OCI-LY1 (cell line): ENCODE results near the gene DUSP1.

Experiments used
- H2AFZ ChIP-seq: fragments of 200-600 bp; sonication (generic), shearing (Covaris generic); 2 replicates; pipeline ENCODE4 v1.6.0; 2014; ENCODE audit warnings: antibody characterized with exemption, mild to moderate bottlenecking, low read length
- H3F3A ChIP-seq: fragments of 200-600 bp; sonication (generic), shearing (Covaris generic); 2 replicates; pipeline ENCODE4 v1.6.0; 2014; ENCODE audit warnings: mild to moderate bottlenecking, antibody characterized with exemption, low read length, moderate library complexity; ENCODE audit not compliant: insufficient read depth
- H3K27ac ChIP-seq: fragments of 200-600 bp; sonication (generic); 2 replicates; pipeline ENCODE4 v1.5.1; 2014; ENCODE audit warnings: low read length, mixed run types, mild to moderate bottlenecking, low read depth; ENCODE audit not compliant: poor library complexity, severe bottlenecking
- H3K27me3 ChIP-seq: fragments of 200-600 bp; sonication (generic); 2 replicates; pipeline ENCODE4 v1.6.0; 2014; ENCODE audit warnings: antibody characterized with exemption, mild to moderate bottlenecking, low read length, moderate library complexity; ENCODE audit not compliant: insufficient read depth
- H3K36me3 ChIP-seq: fragments of 200-600 bp; sonication (generic); 2 replicates; pipeline ENCODE4 v1.6.1; 2014; ENCODE audit warnings: mild to moderate bottlenecking, antibody characterized with exemption, low read length, moderate library complexity, mixed read lengths; ENCODE audit not compliant: insufficient read depth
- H3K4me1 ChIP-seq: fragments of 200-600 bp; sonication (generic); 2 replicates; pipeline ENCODE4 v1.5.1; 2014; ENCODE audit warnings: mild to moderate bottlenecking, low read length, moderate library complexity; ENCODE audit not compliant: insufficient read depth, severe bottlenecking
- H3K4me2 ChIP-seq: fragments of 200-600 bp; sonication (generic), shearing (Covaris generic); 2 replicates; pipeline ENCODE4 v1.6.1; 2014; ENCODE audit warnings: low read length
- H3K4me3 ChIP-seq: fragments of 200-600 bp; sonication (generic); 2 replicates; pipeline ENCODE4 v1.5.1; 2014; ENCODE audit warnings: low read length, low read depth, mild to moderate bottlenecking, mixed read lengths; ENCODE audit not compliant: poor library complexity, severe bottlenecking
- H3K79me2 ChIP-seq: fragments of 200-600 bp; shearing (Covaris generic); 2 replicates; pipeline ENCODE4 v1.6.1; 2016; ENCODE audit warnings: mixed run types, low read length, mixed read lengths; ENCODE audit not compliant: insufficient read depth
- H3K9ac ChIP-seq: fragments of 200-600 bp; sonication (generic), shearing (Covaris generic); 2 replicates; pipeline ENCODE4 v1.6.1; 2014; ENCODE audit warnings: mild to moderate bottlenecking, low read length, mixed read lengths
- H3K9me2 ChIP-seq: fragments of 200-600 bp; sonication (generic), shearing (Covaris generic); 2 replicates; pipeline ENCODE4 v1.6.1; 2014; ENCODE audit warnings: low read depth, mild to moderate bottlenecking, low read length, mixed read lengths
- H3K9me3 ChIP-seq: fragments of 200-600 bp; shearing (Covaris generic); 2 replicates; pipeline ENCODE4 v1.6.1; 2014; ENCODE audit warnings: low read length, mixed read lengths
- H4K20me1 ChIP-seq: fragments of 200-600 bp; sonication (generic), shearing (Covaris generic); 2 replicates; pipeline ENCODE4 v1.6.0; 2016; ENCODE audit warnings: mild to moderate bottlenecking, low read length; ENCODE audit not compliant: insufficient read depth
- CTCF ChIP-seq: fragments of 200-600 bp; sonication (generic), shearing (Covaris generic); IDR thresholded peaks from 2 replicates; pipeline ENCODE4 v1.5.1; 2017; ENCODE audit warnings: mild to moderate bottlenecking, antibody characterized with exemption, low read length, moderate library complexity, mixed read lengths
- EZH2 ChIP-seq: fragments of 200-600 bp; sonication (generic), shearing (Covaris generic); IDR thresholded peaks from 2 replicates; pipeline ENCODE4 v1.8.0; 2017; ENCODE audit warnings: borderline replicate concordance, mixed run types, mild to moderate bottlenecking, antibody characterized with exemption, low read length, moderate library complexity, mixed read lengths

The DUSP1 gene

DNA sequence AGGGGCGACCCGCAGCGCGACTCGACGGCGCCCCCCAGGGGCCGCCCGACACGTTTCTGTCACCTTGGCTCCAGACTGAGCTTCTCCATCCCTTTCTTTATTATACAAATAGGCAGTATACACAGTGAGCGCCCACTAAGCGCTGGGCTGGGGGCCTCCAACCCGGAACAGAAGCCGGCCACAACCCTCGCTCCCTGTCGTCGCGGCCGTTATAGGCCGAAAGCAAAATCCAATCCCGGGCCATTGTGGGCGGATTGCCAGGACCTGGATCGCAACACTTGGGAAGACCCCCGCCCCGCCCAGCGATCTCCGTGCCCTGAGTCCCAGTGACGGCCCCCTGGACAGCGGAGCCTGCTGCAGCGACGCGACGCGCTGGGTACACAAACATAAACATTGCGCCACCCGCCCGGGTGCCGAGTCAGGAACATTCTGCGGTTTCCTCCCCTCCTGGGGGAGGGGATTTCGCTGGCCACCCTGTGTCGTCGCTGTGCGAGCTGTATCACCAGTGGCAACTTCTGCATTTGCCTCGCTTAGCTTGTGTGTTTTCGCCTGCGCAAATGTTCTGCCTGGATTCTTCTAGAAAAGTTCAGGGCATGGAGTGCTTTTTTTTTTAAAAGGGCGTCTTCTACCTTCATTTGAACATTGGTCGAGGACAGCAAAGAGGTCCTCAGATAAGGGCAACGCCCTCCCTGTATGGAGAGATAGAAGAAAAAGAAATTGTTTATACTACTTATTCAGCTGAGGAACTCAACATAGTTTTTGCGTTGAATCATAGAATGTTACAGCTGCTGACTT, 1.3 kb upstream of the DUSP1 start:
- Histone ChIP-seq H3K9me3 (no peaks in the 10 kb centered on the region), H3K36me3 (no peaks in the 10 kb centered on the region; the same call in 1 of the 2 replicates), H2AFZ (peak overlapping the region; percentile 77), H3K79me2 (no peaks in the 10 kb centered on the region), H3K9ac (peak overlapping the region; percentile 73), H3K27ac (peak overlapping the region; percentile 53), H3K4me3 (peak overlapping the region; percentile 75), H3F3A (no peaks in the 10 kb centered on the region), H3K4me1 (peaks cover 32% of the 10 kb centered on the region), H3K4me2 (peak overlapping the region; percentile 86), H4K20me1 (no peaks in the 10 kb centered on the region), H3K9me2 (no peaks in the 10 kb centered on the region), H3K27me3 (no peaks in the 10 kb centered on the region)
- TF ChIP-seq EZH2, result no peak
- peak; percentile 83 for TF ChIP-seq CTCF

DNA sequence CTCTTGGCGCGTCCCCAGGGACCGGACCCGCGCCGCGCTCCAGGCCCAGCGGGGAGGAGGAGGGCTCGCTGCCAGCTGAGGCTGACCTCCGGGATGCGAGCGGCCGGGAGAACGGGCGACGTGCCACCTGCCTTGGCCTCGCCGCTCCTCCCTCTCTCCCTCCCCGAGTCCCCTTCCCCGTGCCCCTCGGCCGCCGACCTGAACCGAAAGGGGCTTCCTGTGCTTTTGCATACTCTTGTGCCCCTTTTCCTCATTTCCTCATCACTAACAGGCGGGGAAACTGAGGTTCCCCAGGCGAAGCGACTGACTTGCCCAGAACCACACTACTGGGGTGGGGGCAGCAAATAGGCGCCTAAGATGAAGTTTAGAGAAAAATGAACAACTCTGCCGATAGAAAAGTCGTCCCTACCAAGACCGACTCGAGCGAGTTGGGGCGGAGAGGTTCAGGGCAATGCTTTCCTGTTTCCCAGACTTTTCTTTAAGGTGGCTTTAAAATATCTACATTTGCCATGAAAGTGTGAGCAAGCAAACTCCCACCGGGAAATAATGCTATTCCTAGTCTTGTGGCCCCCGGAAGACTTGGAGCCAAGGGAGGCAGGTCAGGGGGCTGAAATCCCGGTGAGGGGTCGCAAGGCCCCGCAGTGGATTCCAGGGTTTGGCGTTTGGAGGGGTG, 580 bp upstream of the DUSP1 start:
- no peaks in the 10 kb centered on the region for H4K20me1 ChIP-seq
- H3K79me2 ChIP-seq, result no peaks in the 10 kb centered on the region
- no peaks in the 10 kb centered on the region for H3K9me2 ChIP-seq
- H3F3A ChIP-seq, result no peaks in the 10 kb centered on the region
- peak overlapping the region; percentile 75 for H3K4me3 ChIP-seq
- no peak for TF ChIP-seq EZH2
- TF ChIP-seq CTCF, result no peak
- H3K27ac ChIP-seq, result peak overlapping the region; percentile 49
- H3K36me3 ChIP-seq, result no peaks in the 10 kb centered on the region; the same call in 1 of the 2 replicates
- no peaks in the 10 kb centered on the region for H3K9me3 ChIP-seq
- peak overlapping the region; percentile 73 for H3K9ac ChIP-seq
- no peaks in the 10 kb centered on the region for H3K27me3 ChIP-seq
- peak overlapping the region; percentile 86 for H3K4me2 ChIP-seq
- peak overlapping the region; percentile 12; the same call in 1 of the 2 replicates for H2AFZ ChIP-seq
- peaks cover 25% of the 10 kb centered on the region for H3K4me1 ChIP-seq

- Histone ChIP-seq H3K4me1 (peaks cover 28% of the 10 kb centered on the region), H2AFZ (no peak overlapping the region), H3K4me2 (peak overlapping the region; percentile 86), H3K27ac (no peak overlapping the region), H3K79me2 (no peaks in the 10 kb centered on the region), H3K9me2 (no peaks in the 10 kb centered on the region), H3K27me3 (no peaks in the 10 kb centered on the region), H3K36me3 (no peaks in the 10 kb centered on the region; the same call in 1 of the 2 replicates), H3K9me3 (no peaks in the 10 kb centered on the region), H3K9ac (peak overlapping the region; percentile 73; the same call in 1 of the 2 replicates), H4K20me1 (no peaks in the 10 kb centered on the region), H3K4me3 (peak overlapping the region; percentile 75), H3F3A (no peaks in the 10 kb centered on the region)
- no peak for TF ChIP-seq EZH2
- no peak for TF ChIP-seq CTCF
These were observed 671 bp downstream of the DUSP1 start for GRCh38 chr5:172770374-172770674.
